Ishikawa (cell line): ENCODE data around the gene RABGEF1.

Experiments
- CREB1 ChIP-seq: IDR thresholded peaks from 2 replicates; pipeline ENCODE4 v1.6.1; 2012; ENCODE audit warnings: low read depth
- EGR1 ChIP-seq: IDR thresholded peaks from 2 replicates; pipeline ENCODE4 v1.6.1; 2012
- EP300 ChIP-seq: IDR thresholded peaks from 2 replicates; pipeline ENCODE4 v1.6.1; 2012; ENCODE audit warnings: borderline replicate concordance
- FOXM1 ChIP-seq: IDR thresholded peaks from 2 replicates; pipeline ENCODE4 v1.6.1; 2012; ENCODE audit warnings: low read depth, borderline replicate concordance
- NFIC ChIP-seq: IDR thresholded peaks from 2 replicates; pipeline ENCODE4 v1.6.1; 2012
- TAF1 ChIP-seq: IDR thresholded peaks from 2 replicates; pipeline ENCODE4 v1.6.1; 2012; ENCODE audit warnings: low read depth, mild to moderate bottlenecking
- TCF12 ChIP-seq: IDR thresholded peaks from 2 replicates; pipeline ENCODE4 v1.6.1; 2012; ENCODE audit warnings: low read depth
- TEAD4 ChIP-seq: IDR thresholded peaks from 2 replicates; pipeline ENCODE4 v1.6.1; 2012
- YY1 ChIP-seq: IDR thresholded peaks from 2 replicates; pipeline ENCODE4 v1.6.1; 2012; ENCODE audit warnings: low read depth
- ZBTB7A ChIP-seq: IDR thresholded peaks from 2 replicates; pipeline ENCODE4 v1.6.1; 2012; ENCODE audit warnings: low read depth
- TF ChIP-seq, protein P1 (sequence below): IDR thresholded peaks from 2 replicates; pipeline ENCODE4 v1.6.1; 2012
- TF ChIP-seq, protein P2 (sequence below): IDR thresholded peaks from 2 replicates; pipeline ENCODE4 v1.6.1; 2012
- TF ChIP-seq, protein P3 (sequence below): IDR thresholded peaks from 2 replicates; pipeline ENCODE4 v1.6.1; 2012; ENCODE audit warnings: low read depth, mild to moderate bottlenecking

Gene RABGEF1

DNA sequence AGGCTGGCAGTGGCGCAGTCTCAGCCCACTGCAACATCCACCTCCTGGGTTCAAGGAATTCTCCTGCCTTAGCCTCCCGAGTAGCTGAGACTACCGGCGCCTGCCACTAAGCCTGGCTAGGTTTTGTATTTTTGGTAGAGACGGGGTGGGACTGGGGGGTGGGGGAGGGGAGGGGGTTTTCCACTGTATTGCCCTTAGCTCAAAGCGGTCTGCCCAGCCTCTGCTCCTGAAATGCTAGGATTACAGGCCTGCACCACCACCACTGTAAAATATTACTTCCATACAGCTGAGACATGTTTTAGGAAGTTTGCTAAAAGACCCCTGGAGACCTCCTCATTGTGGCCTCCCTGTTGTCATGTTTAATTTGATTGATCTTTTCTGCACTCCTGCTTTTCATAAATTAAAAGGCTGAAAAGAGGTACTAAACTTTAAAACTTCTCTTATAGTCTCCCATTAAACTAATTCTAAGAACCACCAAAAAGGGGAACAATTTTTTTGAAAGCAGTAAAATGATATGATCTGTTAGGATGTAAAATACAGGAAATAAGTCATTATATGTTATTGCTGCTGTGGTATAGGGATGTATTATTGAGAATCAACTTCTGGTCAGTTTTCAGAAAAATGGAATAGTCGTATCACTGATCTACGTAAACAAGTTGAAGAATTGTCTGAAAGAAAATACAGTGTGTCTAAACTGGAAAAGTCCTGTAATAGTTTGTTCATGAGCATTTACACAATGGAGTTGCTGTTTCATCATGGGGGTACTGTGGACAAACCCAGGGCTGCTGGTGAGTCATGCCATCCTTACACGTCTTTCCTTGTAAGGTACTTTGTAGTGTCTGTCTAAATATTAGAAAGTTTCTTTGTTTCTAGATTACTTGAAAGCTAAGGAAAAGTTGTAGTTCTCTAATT lies 107.6 kb downstream of the RABGEF1 start:
- no peak for TF ChIP-seq CREB1
- TF ChIP-seq, protein P1, sequence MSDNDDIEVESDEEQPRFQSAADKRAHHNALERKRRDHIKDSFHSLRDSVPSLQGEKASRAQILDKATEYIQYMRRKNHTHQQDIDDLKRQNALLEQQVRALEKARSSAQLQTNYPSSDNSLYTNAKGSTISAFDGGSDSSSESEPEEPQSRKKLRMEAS = no peak

DNA sequence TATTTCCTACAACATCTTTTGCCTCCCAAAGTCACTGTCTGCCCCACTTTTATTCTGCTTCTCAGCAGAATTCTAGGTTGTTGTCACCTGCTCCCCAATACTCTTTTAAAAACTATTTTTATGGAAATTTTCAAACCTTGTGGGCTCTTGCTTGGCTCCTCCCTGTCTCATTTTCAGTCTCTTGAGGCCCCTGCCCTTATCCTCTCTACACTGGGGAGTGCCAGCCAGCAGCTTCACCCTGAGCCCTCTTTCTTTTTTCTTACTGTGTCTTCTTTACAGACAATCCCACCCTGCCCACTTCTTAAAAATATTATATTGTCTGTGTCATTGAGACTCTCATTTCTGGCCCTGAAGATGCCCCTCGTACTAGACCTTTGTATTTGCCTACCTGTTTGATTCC lies 118.8 kb downstream of the RABGEF1 start:
- TF ChIP-seq YY1 = no peak
- TF ChIP-seq, protein P2, sequence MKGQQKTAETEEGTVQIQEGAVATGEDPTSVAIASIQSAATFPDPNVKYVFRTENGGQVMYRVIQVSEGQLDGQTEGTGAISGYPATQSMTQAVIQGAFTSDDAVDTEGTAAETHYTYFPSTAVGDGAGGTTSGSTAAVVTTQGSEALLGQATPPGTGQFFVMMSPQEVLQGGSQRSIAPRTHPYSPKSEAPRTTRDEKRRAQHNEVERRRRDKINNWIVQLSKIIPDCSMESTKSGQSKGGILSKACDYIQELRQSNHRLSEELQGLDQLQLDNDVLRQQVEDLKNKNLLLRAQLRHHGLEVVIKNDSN = no peak
- TF ChIP-seq, protein P1 = no peak
- TF ChIP-seq CREB1 = no peak
- no peak for TF ChIP-seq ZBTB7A
- no peak for TF ChIP-seq FOXM1
- no peak for TF ChIP-seq TEAD4
- TF ChIP-seq NFIC = no peak
- TF ChIP-seq TAF1 = no peak
- TF ChIP-seq EGR1 = no peak
- TF ChIP-seq, protein P3, sequence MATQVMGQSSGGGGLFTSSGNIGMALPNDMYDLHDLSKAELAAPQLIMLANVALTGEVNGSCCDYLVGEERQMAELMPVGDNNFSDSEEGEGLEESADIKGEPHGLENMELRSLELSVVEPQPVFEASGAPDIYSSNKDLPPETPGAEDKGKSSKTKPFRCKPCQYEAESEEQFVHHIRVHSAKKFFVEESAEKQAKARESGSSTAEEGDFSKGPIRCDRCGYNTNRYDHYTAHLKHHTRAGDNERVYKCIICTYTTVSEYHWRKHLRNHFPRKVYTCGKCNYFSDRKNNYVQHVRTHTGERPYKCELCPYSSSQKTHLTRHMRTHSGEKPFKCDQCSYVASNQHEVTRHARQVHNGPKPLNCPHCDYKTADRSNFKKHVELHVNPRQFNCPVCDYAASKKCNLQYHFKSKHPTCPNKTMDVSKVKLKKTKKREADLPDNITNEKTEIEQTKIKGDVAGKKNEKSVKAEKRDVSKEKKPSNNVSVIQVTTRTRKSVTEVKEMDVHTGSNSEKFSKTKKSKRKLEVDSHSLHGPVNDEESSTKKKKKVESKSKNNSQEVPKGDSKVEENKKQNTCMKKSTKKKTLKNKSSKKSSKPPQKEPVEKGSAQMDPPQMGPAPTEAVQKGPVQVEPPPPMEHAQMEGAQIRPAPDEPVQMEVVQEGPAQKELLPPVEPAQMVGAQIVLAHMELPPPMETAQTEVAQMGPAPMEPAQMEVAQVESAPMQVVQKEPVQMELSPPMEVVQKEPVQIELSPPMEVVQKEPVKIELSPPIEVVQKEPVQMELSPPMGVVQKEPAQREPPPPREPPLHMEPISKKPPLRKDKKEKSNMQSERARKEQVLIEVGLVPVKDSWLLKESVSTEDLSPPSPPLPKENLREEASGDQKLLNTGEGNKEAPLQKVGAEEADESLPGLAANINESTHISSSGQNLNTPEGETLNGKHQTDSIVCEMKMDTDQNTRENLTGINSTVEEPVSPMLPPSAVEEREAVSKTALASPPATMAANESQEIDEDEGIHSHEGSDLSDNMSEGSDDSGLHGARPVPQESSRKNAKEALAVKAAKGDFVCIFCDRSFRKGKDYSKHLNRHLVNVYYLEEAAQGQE = no peak

DNA sequence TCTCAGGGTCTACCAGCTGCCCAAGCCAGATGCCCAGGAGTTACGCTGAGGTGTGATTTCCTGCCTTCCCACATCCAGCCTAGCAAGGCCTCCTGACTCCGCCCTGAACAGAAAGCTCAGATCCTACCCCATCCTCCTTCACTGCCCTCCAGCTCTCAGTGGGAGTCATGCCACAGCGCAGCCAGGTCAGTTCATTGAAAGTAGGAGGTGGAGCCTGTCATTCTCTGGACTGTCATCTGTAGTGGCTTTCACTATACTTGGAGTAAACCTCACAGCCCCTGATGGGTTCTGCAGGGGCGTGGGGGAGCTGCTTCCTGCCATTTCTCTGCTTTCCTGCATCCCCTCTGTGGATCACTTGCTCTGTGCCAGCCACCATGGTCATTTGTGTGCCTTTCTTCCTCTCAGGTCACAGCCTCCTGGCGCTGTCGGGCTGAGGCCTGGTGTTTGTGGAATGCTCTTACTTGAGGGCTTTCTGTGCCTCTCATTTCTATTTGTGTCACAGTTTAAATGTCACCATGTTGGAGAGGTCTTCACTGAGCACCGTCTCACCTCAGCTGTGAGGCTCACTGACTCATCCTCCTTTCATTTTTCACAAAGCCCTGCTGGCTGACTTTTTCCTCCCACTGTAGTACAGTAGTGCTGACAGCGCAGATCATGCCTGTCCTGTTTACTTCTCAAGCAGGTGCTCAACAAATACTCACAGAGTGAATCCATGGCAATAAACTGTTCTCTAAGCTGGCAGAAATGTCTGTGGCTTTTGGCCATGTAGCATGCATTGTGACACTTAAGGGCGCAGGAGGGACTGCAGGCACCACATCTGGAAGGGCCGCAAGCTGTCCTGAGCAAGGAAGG lies 119.5 kb downstream of the RABGEF1 start:
- TF ChIP-seq TAF1 (no peak), YY1 (no peak), ZBTB7A (no peak), TCF12 (no peak), EP300 (no peak)

DNA sequence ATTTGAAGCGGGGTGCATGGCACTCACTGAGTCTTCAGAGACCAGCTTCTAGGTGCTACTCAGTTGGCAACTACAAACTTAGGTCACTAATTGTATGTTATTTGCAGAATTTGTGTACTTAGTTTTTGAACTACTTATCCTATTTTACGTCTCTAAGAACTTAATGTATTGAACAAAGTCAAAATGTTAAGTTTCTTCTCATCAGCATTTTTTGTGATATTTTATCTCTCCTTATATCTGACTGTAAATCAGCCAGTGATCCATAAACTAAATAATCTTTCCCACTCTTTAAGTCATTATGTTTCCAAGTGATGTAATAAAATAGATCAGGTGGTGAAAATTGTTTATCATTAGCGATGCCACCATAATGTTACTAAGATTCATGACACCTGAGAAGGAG lies 120.2 kb downstream of the RABGEF1 start:
- TF ChIP-seq EP300 = no peak
- no peak for TF ChIP-seq TEAD4
- TF ChIP-seq NFIC = no peak
